HG03460 (cell line): ENCODE results near the gene ADPRHL1.

Source experiments
- ATAC-seq: cut with Tn5 transposase; IDR thresholded peaks from one replicate; pipeline ENCODE4 v1.9.1; 2021; ENCODE audit not compliant: unreplicated experiment

The ADPRHL1 gene

GRCh38 chr13:113417836-113418721 is 35.2 kb downstream of the ADPRHL1 start:
- no peak for ATAC-seq

- no peak for ATAC-seq
These were observed 36.1 kb downstream of the ADPRHL1 start for GRCh38 chr13:113417008-113417751.

GRCh38 chr13:113415825-113416224 is 37.5 kb downstream of the ADPRHL1 start:
- ATAC-seq = no peak

- ATAC-seq = no peak
These were observed 38.3 kb downstream of the ADPRHL1 start for GRCh38 chr13:113415032-113415431.

GRCh38 chr13:113414335-113414734 is 39.0 kb downstream of the ADPRHL1 start:
- ATAC-seq = no peak

GRCh38 chr13:113413898-113414282 is 39.4 kb downstream of the ADPRHL1 start:
- ATAC-seq = no peak

- ATAC-seq = no peak
These were observed 40.0 kb downstream of the ADPRHL1 start for GRCh38 chr13:113413178-113413897.

- ATAC-seq = no peak
These were observed 40.8 kb downstream of the ADPRHL1 start for GRCh38 chr13:113412440-113412839.

- no peak for ATAC-seq
These were observed 41.9 kb downstream of the ADPRHL1 start for GRCh38 chr13:113411216-113412023.

- ATAC-seq = no peak
These were observed 42.7 kb downstream of the ADPRHL1 start for GRCh38 chr13:113410472-113411201.

GRCh38 chr13:113408562-113408961 is 44.7 kb downstream of the ADPRHL1 start:
- no peak for ATAC-seq

- no peak for ATAC-seq
These were observed 45.5 kb downstream of the ADPRHL1 start for GRCh38 chr13:113407531-113408393.

GRCh38 chr13:113407103-113407530 is 46.2 kb downstream of the ADPRHL1 start:
- ATAC-seq = no peak

GRCh38 chr13:113406321-113407102 is 46.8 kb downstream of the ADPRHL1 start:
- no peak for ATAC-seq

GRCh38 chr13:113405481-113406300 is 47.6 kb downstream of the ADPRHL1 start:
- no peak for ATAC-seq

- ATAC-seq = no peak
These were observed 48.4 kb downstream of the ADPRHL1 start for GRCh38 chr13:113404723-113405471.

GRCh38 chr13:113404366-113404722 is 48.9 kb downstream of the ADPRHL1 start:
- no peak for ATAC-seq
